Measurements from ENCODE around the gene SYNGR1.

SYNGR1 gene

DNA sequence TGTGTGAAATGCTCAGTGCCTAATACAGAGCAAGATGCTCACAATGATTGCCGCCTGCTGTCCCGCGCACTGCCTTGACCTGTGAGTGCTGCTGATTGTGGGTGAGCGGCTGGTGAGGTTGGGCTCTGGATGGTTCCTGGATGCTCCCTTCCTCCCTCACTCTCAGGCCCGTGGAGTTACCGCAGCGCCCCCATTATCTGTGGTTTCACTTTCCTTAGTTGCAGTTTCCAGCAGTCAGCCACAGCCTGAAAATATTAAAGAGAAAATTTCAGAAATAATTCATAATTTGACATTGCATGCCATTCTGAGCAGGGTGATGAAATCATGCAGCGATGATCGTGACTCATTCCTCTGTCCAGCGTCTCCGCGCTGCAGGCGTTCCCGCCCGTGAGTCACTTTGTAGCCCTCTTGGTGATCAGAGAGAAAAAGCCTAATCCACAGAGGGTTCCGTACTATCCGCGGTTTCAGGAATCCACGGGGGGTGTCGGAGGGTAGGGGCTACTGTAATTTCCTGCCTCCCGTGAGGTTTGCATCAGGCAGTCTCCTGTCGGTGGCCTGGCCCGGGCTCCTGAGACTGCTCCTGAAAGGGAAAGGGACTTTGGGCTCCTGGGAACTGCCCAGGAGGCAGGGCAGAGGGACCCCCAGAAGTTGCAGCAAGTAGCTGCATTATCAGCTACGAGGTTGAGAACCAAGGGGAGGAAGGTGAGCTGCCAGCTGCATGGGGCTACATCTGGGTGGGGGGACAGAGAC lies 41.0 kb upstream of the SYNGR1 start:
- peaks cover 6% of the 10 kb centered on the region for H3K4me1 ChIP-seq (ENCODE audit: control insufficient read depth, insufficient read depth, low read length)
- H3K4me3 ChIP-seq (ENCODE audit: low read length), result no peak overlapping the region
- no peaks in the 10 kb centered on the region for H3K27me3 ChIP-seq (ENCODE audit: control insufficient read depth, insufficient read depth, low read length)
- H3K9me3 ChIP-seq (ENCODE audit: control insufficient read depth, insufficient read depth, low read length), result no peaks in the 10 kb centered on the region
- H3K36me3 ChIP-seq (ENCODE audit: control insufficient read depth, insufficient read depth, low read length), result peaks cover 20% of the 10 kb centered on the region
- no CpG with 5 or more reads among the region's 24 CpGs for WGBS (ENCODE audit: insufficient coverage, insufficient read length)
- no peak for DNase-seq (ENCODE audit: low read depth, low spot score)
- no peak overlapping the region for H3K27ac ChIP-seq (ENCODE audit: low read length)

DNA sequence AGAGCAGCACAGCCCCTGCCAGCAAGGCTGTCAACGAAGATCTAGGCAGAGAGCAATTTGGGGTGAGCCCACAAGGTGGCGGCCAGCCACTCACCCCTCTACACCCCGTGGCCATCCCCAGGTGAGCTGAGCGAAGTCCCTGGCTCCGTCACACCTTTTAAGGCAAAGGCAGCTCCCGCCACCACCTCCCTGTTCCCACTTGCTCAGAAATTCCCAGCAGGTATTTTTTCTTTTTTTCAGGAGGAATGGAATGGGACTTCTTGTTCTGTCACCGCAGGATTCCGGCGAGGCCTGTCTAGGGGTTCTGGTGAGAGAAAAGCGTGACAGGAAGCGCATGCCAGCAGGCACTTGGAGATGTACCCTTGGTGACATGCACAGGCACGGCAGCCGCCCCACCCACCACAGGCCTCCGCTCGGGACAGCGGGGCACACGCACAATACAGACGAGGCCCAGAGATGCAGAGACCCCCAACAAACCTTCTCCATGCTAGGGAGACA lies 40.4 kb upstream of the SYNGR1 start:
- Histone ChIP-seq H3K9me3 (ENCODE audit: control insufficient read depth, insufficient read depth, low read length) (no peaks in the 10 kb centered on the region), H3K27me3 (ENCODE audit: control insufficient read depth, insufficient read depth, low read length) (no peaks in the 10 kb centered on the region), H3K27ac (ENCODE audit: low read length) (no peak overlapping the region), H3K4me1 (ENCODE audit: control insufficient read depth, insufficient read depth, low read length) (peaks cover 6% of the 10 kb centered on the region), H3K36me3 (ENCODE audit: control insufficient read depth, insufficient read depth, low read length) (peaks cover 26% of the 10 kb centered on the region), H3K4me3 (ENCODE audit: low read length) (no peak overlapping the region)
- WGBS (ENCODE audit: insufficient coverage, insufficient read length), result no CpG with 5 or more reads among the region's 18 CpGs
- DNase-seq (ENCODE audit: low read depth, low spot score), result no peak

DNA sequence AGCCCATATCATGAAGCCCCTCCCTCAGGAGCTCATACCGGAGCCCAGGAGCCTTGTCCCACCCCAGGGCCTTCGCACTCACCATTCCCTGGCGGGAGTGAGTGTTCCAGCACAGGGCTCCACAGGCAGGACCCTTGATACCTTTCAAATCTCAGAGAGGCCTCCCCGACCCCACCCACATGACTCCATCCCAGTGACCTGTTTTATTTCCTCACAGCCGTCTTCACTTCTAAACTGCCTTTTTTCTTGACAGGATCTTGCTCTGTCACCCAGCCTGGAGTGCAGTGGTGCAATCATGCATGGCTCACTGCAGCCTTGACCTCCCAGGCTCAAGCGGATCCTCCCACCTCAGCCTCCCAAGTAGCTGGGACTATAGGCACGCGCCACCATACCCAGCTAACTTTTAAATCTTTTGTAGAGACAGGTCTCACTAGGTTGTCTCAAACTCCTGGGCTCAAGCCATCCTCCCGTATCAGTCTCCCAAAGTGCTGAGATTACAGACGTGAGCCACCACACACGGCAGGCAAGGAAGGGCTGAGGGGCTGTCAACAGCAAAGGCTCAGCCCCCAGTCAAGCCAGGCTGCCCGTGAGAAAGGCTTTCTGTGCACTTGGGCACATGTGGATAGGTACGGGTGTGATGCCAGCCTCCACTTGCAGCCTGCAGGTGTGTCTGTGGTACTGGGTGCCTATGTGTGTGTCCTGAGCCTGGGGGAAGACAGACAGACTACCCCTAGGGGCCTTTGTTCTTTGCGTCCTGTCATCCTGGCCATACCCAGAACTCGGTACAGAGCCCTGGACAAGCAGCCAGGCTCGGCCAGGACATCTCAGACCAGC lies 39.7 kb upstream of the SYNGR1 start:
- Histone ChIP-seq H3K4me1 (ENCODE audit: control insufficient read depth, insufficient read depth, low read length) (peaks cover 6% of the 10 kb centered on the region), H3K4me3 (ENCODE audit: low read length) (no peak overlapping the region), H3K36me3 (ENCODE audit: control insufficient read depth, insufficient read depth, low read length) (peaks cover 33% of the 10 kb centered on the region), H3K27me3 (ENCODE audit: control insufficient read depth, insufficient read depth, low read length) (no peaks in the 10 kb centered on the region), H3K9me3 (ENCODE audit: control insufficient read depth, insufficient read depth, low read length) (no peaks in the 10 kb centered on the region), H3K27ac (ENCODE audit: low read length) (no peak overlapping the region)
- WGBS (ENCODE audit: insufficient coverage, insufficient read length), result no CpG with 5 or more reads among the region's 16 CpGs
- no peak for DNase-seq (ENCODE audit: low read depth, low spot score)

DNA sequence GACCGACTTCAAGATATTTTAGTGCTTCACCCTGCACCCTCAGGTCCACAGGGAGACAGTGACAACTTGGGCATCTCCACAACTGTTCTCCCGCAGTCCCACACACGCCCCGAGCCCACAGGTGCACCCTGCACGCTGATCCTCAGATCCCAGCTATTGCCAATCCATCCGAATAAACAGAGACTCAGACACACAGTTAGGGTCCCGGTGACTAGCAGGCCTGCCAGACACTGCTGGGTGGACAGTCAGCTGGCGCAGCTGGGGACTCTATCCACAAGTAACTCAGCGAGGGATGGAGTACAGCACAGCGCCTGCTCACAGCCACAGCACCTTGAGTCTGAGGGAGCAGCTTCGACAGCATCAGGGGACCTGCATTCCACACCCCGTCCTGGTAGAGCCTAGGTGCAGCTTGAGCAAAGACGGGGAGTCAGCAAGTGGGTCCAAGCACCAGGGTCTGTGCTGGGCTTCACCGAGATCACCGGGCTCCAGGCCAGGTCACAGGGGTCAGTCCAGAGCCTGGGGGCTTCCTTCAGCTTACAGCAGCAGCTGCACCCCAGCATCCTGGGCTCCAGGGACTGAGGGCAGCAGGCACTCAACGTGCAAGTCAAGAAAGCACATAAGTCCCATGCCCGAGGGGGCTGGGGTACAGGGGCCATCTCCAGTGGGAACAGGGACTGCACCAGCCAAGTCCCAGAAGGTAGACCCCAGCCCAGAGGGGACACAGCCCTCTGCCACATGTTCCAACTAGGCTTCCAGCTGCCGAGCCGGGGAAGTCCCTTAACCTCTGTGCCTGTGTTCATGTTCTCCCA lies 38.0 kb upstream of the SYNGR1 start:
- Histone ChIP-seq H3K27ac (ENCODE audit: low read length) (no peak overlapping the region), H3K27me3 (ENCODE audit: control insufficient read depth, insufficient read depth, low read length) (no peaks in the 10 kb centered on the region), H3K36me3 (ENCODE audit: control insufficient read depth, insufficient read depth, low read length) (peaks cover 49% of the 10 kb centered on the region), H3K4me3 (ENCODE audit: low read length) (no peak overlapping the region), H3K4me1 (ENCODE audit: control insufficient read depth, insufficient read depth, low read length) (peaks cover 6% of the 10 kb centered on the region), H3K9me3 (ENCODE audit: control insufficient read depth, insufficient read depth, low read length) (no peaks in the 10 kb centered on the region)
- DNase-seq (ENCODE audit: low read depth, low spot score), result no peak
- no CpG with 5 or more reads among the region's 19 CpGs for WGBS (ENCODE audit: insufficient coverage, insufficient read length)

DNA sequence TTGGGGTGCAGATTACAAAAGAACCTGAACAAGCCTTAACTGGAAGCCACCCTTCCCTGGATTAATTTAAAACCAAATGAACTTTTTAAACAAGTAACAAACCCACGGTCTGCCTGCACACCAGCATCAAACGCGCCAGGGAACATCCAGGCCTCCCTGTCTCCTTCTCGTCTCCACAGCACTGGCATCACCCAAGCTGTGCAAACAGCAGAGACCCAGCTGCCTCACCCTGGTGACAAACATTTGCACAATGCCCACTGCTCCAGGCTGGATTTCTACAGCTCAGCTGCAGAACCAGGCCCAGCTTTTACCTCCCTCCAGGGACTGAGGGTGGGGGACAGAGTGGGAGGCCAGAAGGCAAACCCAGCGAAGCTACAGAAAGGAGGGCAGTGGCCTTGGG lies 37.4 kb upstream of the SYNGR1 start:
- H3K36me3 ChIP-seq (ENCODE audit: control insufficient read depth, insufficient read depth, low read length), result peaks cover 55% of the 10 kb centered on the region
- peaks cover 7% of the 10 kb centered on the region for H3K4me1 ChIP-seq (ENCODE audit: control insufficient read depth, insufficient read depth, low read length)
- WGBS (ENCODE audit: insufficient coverage, insufficient read length), result no CpG with 5 or more reads among the region's 5 CpGs
- H3K4me3 ChIP-seq (ENCODE audit: low read length), result no peak overlapping the region
- DNase-seq (ENCODE audit: low read depth, low spot score), result no peak
- H3K27ac ChIP-seq (ENCODE audit: low read length), result no peak overlapping the region
- H3K27me3 ChIP-seq (ENCODE audit: control insufficient read depth, insufficient read depth, low read length), result no peaks in the 10 kb centered on the region
- no peaks in the 10 kb centered on the region for H3K9me3 ChIP-seq (ENCODE audit: control insufficient read depth, insufficient read depth, low read length)

DNA sequence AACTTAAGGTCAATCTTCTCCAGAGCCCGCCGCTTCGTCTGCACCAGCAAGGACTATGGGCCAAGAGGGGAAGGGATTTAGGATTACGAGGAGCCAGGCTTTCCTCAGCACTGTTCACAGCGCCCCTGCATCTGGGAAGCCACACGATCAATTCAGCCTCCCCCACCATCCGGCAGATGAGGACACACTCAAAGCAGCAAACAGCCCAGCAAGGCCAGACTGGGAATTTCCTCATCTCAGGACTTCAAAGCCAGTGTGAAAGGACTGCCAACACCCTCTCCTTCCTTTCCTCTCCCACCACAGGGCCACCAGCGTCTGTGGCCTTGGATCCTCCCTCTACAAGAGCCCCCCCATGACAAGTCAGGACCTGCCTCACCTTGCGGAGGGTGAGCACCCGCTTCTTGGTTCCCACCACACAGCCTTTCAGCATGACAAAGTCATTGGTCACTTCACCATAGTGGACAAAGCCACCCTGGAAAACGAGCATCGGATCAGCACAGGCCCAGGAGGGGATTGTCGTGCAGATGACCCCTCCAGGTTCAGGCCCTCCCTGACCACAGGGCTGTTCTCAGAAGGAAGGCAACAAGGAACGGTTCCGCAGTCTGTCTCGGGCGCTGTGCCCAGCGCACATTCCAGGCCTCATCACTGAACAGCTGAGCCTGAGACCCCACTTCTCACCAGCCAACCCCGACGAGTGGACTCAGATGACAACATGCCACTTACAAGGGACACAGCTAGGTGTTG lies 36.4 kb upstream of the SYNGR1 start:
- Histone ChIP-seq H3K36me3 (ENCODE audit: control insufficient read depth, insufficient read depth, low read length) (peaks cover 62% of the 10 kb centered on the region), H3K9me3 (ENCODE audit: control insufficient read depth, insufficient read depth, low read length) (no peaks in the 10 kb centered on the region), H3K4me1 (ENCODE audit: control insufficient read depth, insufficient read depth, low read length) (peaks cover 7% of the 10 kb centered on the region), H3K27me3 (ENCODE audit: control insufficient read depth, insufficient read depth, low read length) (no peaks in the 10 kb centered on the region), H3K27ac (ENCODE audit: low read length) (no peak overlapping the region), H3K4me3 (ENCODE audit: low read length) (no peak overlapping the region)
- no CpG with 5 or more reads among the region's 20 CpGs for WGBS (ENCODE audit: insufficient coverage, insufficient read length)
- DNase-seq (ENCODE audit: low read depth, low spot score), result no peak

DNA sequence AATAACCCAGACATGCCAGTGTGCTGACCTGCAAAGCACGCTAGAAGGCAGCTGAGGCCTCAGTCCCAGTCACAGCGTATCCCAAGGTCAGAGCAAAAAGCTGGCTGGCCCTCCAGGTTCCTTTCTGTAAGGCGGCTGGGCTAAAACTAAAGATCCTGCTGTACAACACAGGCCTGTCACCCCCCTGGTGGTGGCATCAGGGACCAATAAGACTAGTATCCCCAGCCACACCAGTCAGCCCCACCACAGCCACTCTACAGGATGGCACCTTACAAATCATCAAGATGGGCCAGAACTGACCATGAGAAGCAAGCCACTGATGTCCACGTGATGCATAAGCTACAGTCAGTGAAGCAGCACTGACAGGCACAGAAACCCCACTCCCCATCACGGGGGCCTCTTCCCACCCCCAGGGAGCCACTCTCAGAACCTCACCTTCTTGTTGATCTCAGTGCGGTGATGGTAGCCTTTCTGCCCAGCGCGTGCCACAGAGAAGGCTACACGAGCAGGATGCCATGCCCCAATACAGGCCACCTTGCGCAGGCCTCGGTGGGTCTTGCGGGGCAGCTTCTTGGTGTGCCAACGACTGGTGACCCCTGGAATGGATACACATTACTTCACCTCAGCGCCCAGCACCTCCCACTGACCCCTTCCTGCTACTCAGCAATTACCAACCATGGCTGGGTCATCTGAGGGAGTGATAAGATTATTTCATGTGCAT lies 35.4 kb upstream of the SYNGR1 start:
- WGBS (ENCODE audit: insufficient coverage, insufficient read length), result no CpG with 5 or more reads among the region's 14 CpGs
- peaks cover 62% of the 10 kb centered on the region for H3K36me3 ChIP-seq (ENCODE audit: control insufficient read depth, insufficient read depth, low read length)
- H3K27ac ChIP-seq (ENCODE audit: low read length), result no peak overlapping the region
- no peak overlapping the region for H3K4me3 ChIP-seq (ENCODE audit: low read length)
- no peaks in the 10 kb centered on the region for H3K9me3 ChIP-seq (ENCODE audit: control insufficient read depth, insufficient read depth, low read length)
- no peak for DNase-seq (ENCODE audit: low read depth, low spot score)
- H3K27me3 ChIP-seq (ENCODE audit: control insufficient read depth, insufficient read depth, low read length), result no peaks in the 10 kb centered on the region
- peaks cover 3% of the 10 kb centered on the region; the same call in 1 of the 2 replicates for H3K4me1 ChIP-seq (ENCODE audit: control insufficient read depth, insufficient read depth, low read length)

DNA sequence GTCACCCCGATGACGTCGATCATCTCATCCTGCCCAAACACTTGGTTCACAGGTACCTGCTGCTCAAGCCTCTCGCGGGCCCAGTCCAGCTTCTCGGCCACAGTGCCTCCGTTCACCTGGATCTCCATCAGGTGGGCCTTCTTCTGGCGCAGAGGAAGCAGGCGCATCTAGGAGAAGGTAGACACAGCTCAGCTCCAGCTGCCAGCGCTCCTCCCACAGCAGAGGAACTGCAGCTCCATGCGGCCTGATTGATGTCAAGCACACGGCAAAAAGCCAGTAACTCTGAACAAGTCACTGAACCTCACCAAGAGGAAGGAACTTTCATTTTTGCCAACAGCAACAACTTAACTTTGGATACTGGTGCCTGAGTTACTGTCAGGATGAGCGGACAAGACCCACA lies 34.4 kb upstream of the SYNGR1 start:
- H3K36me3 ChIP-seq (ENCODE audit: control insufficient read depth, insufficient read depth, low read length), result peaks cover 62% of the 10 kb centered on the region
- 0 out of 2 replicates have a peak, but pooled peaks cover 1% of the 10 kb centered on the region for H3K4me1 ChIP-seq (ENCODE audit: control insufficient read depth, insufficient read depth, low read length)
- no CpG with 5 or more reads among the region's 13 CpGs for WGBS (ENCODE audit: insufficient coverage, insufficient read length)
- H3K4me3 ChIP-seq (ENCODE audit: low read length), result no peak overlapping the region
- H3K9me3 ChIP-seq (ENCODE audit: control insufficient read depth, insufficient read depth, low read length), result no peaks in the 10 kb centered on the region
- no peaks in the 10 kb centered on the region for H3K27me3 ChIP-seq (ENCODE audit: control insufficient read depth, insufficient read depth, low read length)
- no peak overlapping the region for H3K27ac ChIP-seq (ENCODE audit: low read length)
- DNase-seq (ENCODE audit: low read depth, low spot score), result no peak

DNA sequence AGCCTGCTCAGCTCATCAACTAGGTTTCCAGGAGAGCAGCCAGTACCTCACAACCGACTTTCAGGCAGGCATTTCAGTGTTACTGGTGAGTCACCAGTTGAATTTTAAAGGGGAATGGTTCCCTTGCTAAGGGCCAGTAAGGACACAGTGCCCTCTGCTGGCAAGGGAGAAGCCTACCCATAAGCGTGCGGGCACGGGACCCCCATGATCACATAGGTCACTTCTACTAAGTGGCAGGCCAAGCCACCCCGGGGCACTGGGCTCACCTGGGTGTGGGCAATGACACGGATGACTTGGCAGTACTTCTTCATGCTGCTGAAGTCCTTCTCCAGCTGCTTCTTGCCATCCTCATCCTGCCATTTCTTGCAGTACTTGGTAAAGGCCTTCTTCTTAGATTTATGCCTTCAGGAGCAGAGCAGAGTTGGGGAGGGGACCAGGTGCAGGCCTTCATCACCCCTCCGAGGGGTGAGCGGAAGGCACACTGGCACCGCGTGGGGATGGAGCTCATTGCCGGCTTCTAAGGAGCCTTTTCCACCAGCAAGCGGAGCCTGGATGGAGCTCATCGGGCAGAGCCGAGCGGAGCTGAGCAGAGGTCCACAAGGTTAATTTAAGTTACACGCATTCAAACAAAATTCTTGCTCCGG lies 33.2 kb upstream of the SYNGR1 start:
- peaks cover 62% of the 10 kb centered on the region for H3K36me3 ChIP-seq (ENCODE audit: control insufficient read depth, insufficient read depth, low read length)
- no CpG with 5 or more reads among the region's 17 CpGs for WGBS (ENCODE audit: insufficient coverage, insufficient read length)
- no peak for DNase-seq (ENCODE audit: low read depth, low spot score)
- no peak overlapping the region; the same call in 1 of the 2 replicates for H3K4me3 ChIP-seq (ENCODE audit: low read length)
- H3K9me3 ChIP-seq (ENCODE audit: control insufficient read depth, insufficient read depth, low read length), result no peaks in the 10 kb centered on the region
- H3K27me3 ChIP-seq (ENCODE audit: control insufficient read depth, insufficient read depth, low read length), result no peaks in the 10 kb centered on the region
- no peak overlapping the region for H3K27ac ChIP-seq (ENCODE audit: low read length)
- 0 out of 2 replicates have a peak, but pooled peaks cover 1% of the 10 kb centered on the region for H3K4me1 ChIP-seq (ENCODE audit: control insufficient read depth, insufficient read depth, low read length)
